NOMO-1 treated with dmso at 0.1 percent for 144 hours (cell line): ENCODE results near the gene TOR1AIP2.
"Not testable (repeated sequence)": the region's sequence is repeated elsewhere in the genome, so short reads cannot be mapped to it uniquely, and the experiment has no call there.

Experiments
- DNase-seq: peaks from one replicate; lab custom pipeline; 2025; ENCODE audit not compliant: unreplicated experiment; lab: John Stamatoyannopoulos, UW

TOR1AIP2 gene

DNA sequence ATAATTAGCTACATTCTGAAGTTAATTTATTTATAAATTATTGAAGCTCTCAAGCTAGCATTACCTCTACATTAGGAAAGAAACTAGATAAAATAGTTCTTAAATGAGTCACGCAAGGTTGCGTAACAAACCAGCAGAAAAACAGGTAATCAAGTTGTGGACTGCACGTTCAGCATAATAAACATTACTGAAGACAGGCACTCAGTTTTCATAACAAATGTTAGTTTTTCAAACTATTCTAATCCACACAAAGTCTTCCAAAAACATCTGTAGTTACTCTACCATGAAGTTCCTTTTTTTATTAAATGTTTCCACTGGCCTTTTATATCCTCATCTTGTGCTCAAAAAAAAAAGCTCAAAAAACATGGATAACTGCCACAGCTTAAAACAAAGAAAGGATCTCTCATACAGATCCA, 1.3 kb downstream of the TOR1AIP2 start:
- no peak for DNase-seq

DNA sequence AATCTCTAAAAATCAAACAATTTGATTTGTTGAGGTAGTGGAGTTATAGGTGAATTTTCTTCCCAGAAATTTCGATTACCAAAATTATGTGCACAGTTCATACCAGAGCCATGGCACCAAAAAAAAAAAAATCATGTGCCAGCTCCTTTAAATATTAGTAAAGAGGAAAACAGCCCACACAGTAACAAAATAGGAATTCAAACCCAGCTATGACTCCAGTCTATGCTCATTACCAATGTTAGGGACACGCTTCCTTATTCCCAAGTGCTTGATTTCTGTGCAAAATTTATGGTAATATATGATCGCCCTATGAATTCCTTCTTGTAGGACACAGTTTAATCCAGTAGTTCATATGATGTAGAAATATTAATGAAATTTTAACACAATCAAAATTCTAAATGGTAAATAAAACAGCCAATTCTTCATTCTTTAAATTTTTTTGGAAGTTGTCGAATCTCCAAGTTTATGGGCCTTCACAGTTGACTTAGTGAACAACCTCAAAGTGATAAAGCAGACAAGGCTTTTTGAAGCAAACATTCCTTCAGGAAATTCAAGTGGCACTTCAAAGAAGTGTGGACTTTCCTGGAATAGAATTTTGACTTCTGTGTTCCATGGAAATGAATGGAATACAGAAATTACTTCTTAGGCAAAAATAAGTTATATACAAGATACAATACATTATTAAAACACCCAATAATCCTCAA, 1.9 kb downstream of the TOR1AIP2 start:
- no peak for DNase-seq

DNA sequence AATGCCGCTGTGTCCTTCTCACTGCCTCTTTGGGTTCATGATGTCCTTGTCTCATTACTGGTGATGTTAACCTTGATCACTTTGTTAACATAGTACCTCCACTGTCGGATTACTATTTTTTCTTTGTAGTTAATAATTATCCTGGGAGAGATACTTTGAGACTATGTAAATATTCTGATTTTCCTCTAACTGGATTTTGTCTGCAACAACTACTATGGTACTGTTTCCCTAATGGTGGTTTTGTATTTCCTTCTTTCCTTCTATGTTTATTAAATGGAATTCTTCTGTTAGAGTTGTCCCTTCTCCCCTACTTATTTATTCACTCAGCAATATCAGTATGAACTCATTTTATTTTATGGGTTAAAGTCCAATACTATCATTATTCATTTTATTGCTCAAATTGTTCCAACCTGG, 4.2 kb downstream of the TOR1AIP2 start:
- DNase-seq: no peak

DNA sequence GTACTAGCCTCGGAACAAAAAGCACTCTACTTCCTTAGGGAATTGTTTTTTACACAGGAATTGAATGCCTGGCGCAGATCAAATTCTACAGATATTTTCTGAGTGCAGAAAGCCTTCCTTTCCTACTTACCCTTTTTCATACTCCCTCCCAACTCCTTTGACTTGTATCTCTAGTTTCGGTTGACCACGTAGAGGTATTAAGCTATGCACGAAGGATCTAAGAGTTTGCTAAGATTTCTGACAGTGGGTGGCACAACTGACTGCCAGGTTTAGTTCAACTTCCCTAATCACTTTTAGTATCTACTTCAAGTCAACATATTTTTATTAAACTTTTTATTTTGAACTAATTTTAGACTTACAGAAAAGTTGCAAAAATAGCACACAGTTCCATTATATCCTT, 5.0 kb downstream of the TOR1AIP2 start:
- no peak for DNase-seq

DNA sequence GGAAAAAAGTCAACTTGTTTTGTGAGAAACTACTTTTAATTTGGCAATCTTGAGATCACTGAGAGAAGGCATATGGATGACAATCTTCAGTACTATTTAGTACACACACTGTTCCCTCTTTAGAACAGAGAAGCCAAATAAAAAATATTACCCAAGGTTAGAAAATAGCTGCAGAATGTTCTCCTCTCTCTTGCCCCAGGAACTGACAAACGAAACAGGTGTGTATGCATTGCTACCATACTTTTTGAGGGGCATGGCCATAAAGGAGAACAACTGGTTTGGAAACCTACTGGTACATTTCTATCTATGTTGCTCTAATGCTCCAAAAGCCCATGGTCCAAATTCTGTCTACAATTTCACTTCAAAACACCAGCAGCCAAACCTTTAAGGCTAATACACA, 5.7 kb downstream of the TOR1AIP2 start:
- no peak for DNase-seq

DNA sequence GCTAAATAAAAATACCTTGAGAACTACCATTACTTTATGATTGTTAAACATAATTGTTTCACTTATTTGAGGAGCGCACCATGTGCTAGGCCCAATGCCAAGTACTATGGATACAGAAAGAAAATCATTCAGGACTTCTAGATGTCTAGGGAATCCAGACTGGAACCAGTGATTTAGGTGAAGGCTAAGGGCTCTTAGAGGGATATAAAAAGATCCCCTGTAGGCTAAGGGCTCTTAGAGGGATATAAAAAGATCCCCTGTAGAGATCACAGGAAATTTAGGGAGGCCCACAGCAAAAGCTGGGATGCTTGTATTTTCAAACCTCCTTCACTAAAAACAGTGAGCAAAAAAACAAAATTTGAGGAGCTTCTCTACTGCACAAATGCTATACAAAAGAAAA, 6.7 kb downstream of the TOR1AIP2 start:
- DNase-seq: no peak

DNA sequence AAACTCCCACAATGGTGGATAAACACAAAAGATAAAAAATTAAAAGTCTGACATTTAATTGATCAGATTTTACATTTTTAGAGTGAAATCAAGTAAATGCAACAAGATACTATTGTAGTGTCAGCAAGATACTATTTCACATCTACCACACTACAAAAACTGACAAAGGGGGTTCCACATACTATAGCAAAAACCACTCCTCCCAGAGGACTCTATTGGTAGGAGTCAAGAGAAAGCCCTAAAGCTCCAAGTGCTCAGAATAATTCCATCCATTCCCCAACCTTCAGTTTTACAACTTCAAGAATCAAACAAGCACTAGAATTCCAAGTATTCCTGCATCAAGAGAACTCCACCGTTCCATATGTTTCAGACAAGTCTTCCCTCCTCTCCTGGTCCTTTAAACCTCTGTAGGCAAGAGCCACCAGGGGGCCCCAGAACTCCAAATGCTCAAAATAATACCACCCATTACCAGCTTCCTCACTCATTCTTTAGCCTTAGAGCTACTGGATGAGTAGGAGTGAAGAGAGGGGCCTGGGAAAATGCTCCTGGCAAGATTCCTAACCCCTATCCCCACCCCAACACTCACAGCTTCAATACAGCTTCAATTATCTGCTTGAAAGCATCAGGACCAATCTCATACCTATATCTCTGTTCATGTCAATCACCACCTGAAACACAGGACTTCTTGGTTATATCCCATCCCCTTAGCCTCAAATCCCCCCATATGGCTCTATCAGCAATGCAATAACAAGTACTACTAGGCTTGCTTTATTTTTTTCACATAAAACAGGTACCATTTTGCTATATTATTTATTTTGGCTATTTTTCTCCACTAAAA, 9.9 kb downstream of the TOR1AIP2 start:
- DNase-seq: no peak

DNA sequence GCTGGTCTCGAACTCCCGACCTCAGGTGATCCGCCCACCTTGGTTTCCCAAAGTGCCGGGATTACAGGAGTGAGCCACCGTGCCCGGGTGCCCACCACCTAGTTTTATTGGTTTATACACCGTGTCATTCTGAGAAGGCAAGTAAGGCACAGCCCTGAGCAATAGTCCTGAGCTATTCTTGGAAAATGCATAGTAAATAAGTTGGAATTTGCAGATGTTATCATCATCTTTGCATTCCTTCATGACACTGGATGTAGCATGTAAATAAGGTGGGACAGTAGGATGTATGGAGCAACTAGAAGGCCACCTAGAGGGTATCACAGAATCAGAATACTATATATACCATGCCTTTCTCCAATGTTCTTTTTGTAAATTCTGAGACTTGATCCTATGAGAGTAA, 11.0 kb downstream of the TOR1AIP2 start:
- DNase-seq: no peak

DNA sequence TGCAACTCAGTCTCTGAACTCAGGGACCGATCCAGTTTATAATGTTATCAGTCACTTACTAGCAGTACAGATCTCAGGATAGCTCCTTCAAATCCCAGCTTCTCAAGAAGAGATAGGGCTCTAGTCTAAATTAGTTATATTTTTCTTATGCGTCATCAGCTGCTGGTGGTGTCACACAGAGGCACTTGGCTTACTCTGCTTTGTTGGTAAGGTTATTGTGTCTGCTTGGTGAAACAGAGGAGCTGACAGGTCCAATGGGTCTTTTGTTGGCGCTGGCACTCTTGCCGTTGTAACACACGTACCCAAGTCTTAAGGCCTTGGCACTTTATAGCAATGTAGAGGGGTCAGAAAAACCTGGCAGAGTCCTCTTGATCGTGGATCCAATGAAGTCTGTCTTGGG, 12.2 kb downstream of the TOR1AIP2 start:
- no peak for DNase-seq

DNA sequence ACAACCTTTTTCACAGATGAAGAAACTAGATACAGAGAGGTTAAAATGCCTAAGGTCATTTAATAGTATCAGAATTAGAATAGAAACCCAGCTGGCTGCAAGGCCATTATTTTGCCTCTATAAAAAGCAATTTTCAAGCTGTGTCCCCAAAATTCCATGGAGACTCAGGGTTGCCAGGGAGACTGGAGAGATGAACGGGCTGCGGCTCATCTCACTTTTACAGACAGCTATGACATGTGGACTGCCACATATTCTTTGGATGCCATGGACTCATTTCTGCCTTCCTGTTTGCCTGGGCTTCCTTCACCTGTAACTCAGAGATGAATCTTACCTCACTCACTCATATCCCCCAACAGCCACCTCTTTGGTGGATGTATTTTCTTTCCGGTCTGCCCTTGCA, 17.0 kb downstream of the TOR1AIP2 start:
- no peak for DNase-seq

DNA sequence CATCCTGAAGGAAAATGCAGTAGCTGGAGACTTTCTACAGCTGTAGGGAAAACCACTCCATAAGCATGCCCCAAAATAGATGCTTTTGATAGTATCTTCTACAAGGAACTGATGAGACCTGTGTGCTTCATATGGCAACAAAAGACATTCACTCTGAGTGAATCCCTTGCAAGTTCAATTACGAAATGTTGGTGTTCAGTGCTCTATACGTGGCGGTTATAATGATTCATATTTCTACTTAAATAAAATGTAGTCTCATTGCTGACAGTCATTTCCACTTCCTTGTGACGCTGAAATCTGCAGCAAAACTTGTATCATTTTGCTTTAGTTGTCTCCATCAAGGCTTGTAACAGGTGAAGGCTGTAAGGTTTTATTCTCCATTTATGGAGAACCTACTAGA, 20.6 kb downstream of the TOR1AIP2 start:
- peak; percentile 64 for DNase-seq

DNA sequence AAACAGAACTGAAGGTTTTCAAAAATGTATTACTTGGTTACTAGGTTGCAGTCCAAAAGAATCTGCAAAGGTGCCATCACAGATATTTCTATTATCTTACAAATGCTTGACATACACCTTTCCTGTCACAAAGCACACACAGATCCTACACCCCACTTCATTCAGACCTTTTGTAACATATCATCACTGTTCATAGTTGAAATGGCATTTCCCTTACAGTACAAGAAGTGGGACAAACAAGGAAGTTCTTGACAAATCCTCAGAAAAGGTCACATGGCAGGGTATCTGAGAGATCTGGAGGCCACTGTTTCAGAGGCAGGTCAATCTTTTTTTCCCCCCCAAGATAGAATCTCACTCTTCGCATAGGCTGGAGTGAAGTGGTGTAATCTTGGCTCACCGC, 21.3 kb downstream of the TOR1AIP2 start:
- DNase-seq: no peak

DNA sequence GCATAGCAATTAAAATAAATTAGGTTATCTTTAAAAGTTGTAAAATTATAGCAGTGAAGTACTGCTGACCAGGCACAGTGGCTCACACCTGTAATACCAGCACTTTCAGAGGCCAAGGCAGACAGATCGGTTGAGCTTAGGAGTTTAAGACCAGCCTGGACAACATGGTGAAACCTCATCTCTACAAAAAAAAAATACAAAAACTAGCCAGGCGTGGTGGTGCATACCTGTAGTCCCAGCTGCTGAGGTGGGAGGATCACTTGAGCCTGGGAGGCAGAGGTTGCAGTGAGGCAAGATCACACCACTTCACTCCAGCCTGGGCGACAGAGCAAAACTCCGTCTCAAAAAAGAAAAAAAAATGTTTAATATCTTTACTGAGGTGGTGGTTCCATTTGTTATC, 21.8 kb downstream of the TOR1AIP2 start:
- not testable (repeated sequence) for DNase-seq

DNA sequence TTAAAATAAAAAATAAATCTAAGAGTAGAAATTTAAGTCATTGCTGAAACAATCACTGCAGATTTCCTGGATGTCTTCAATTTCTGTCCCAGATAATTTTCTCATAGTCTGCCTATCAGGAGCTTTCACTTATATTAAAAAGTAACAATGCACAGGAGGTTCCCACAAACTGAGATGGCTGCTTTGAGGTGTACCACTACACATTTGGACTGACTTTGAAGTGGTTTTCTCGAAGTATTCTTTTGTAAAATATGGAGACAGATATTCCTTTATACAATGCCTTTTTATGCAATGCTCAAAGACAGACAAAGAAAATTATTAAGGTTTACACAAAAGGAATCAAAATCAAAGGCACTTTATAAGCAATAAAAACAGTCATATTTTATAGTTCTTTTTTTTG, 24.5 kb downstream of the TOR1AIP2 start:
- no peak for DNase-seq

DNA sequence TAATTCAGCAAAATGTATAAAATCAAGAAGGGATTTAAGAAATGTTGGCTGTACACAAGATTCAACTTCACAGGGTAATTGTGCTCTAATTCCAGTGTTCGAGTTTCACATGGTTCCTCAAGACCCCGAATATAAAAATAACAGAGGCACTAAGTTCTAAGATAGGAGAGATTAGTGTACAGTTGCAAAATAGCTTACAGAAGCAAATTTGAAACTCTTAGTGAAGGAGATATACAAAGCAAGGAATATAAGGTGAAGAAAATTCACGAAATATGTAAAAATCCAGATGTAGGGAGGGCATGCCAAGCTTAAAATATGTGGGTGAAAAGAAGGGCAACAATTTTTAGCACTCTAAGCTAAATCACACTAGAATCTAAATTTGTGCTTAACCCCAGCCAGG, 29.4 kb downstream of the TOR1AIP2 start:
- DNase-seq: no peak

DNA sequence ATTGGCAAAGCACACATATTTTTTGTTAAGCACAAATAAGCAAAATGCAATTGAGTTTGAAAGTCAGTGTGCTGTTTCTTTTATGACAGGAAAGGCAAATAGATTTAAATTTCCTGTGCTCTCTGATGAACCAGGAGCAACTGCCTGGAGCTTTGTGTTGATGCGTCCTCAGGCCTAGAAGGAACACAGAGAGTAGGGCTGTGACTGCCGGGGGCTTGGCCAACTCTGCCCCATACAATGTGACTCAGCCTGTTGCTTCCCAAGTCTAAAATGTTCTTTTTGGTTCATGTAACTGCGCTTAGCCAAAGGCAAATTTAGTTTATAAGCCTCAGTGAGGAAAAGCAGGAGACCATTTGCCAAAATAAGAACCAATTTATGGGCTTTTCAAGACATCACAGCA, 37.5 kb downstream of the TOR1AIP2 start:
- no peak for DNase-seq

DNA sequence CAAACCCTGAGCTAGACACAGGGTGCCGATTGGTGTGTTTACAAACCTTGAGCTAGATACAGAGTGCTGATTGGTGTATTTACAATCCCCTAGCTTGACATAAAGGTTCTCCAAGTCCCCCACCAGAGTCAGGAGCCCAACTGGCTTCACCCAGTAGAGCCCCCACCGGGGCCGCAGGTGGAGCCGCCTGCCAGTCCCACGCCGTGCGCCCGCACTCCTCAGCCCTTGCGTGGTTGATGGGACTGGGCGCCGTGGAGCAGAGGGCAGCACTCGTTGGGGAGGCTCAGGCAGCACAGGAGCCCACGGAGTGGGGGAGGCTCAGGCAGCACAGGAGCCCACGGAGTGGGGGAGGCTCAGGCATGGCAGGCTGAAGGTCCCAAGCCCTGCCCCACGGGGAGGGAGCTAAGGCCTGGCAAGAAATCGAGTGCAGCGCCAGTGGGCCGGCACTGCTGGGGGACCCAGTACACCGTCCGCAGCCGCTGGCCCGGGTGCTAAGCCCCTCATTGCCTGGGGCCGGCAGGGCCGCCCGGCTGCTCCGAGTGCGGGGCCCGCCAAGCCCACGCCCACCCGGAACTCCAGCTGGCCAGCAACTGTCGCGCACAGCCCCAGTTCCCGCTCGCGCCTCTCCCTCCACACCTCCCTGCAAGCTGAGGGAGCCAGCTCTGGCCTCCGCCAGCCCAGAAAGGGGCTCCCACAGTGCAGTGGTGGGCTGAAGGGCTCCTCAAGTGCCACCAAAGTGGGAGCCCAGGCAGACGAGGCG, 40.7 kb downstream of the TOR1AIP2 start:
- not testable (repeated sequence) for DNase-seq

DNA sequence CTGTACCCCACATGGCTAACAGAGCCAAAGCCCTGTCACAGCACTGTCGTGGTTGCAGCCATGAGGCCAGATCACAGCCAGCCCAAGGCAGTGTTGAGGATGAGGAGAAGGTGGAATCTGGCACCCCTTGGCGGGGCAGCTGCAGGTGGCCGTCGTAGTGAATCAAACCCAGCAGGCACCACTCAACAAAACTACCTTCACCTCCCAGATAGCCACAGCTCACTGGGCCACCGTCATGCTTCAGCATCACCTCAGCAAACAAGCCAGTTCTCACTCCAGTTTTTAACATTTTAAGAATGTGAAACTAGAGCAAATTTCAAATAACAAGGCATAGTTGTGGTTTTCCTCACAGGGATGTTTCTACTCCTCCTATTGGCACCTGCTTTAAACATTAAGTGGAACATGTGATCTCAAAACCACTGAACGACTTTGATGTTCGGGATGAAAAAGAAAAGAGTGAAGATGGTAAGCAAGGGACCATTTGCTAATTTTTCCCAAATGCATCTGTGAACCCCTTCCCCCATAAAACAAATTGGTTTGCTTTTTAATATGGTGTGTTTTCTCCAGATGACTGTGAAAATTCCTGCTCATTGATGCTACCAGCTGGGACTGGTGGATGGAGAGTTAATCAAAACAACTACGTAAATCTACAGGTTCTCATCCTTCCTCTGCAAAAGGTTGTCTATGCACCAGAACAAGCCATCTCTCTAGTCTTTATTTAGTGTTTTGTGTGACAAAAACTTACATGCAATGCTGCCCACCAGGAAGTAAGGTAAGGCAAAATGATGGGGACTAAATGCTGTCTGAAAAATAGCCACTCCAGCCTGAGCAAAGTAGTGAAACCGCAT, 45.5 kb downstream of the TOR1AIP2 start:
- no peak for DNase-seq

DNA sequence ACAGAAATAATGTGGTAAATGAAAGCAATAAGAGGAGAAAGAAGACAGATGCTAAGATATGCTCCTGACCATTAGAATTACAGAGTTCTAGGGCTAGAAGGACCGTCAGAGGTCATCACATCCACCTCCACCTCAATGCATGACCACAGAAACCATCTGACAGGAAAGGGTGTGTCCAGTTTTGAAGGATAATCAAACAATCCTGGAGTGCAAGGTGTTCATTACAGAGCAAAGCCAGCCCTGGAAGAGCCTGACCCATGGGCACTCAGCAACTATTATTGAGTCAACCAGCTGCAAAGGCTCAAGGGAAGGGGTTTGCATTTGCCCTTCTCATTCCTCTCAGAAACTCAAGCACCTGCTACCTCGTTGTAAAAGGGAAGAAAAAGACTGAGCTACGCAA, 46.4 kb downstream of the TOR1AIP2 start:
- no peak for DNase-seq

DNA sequence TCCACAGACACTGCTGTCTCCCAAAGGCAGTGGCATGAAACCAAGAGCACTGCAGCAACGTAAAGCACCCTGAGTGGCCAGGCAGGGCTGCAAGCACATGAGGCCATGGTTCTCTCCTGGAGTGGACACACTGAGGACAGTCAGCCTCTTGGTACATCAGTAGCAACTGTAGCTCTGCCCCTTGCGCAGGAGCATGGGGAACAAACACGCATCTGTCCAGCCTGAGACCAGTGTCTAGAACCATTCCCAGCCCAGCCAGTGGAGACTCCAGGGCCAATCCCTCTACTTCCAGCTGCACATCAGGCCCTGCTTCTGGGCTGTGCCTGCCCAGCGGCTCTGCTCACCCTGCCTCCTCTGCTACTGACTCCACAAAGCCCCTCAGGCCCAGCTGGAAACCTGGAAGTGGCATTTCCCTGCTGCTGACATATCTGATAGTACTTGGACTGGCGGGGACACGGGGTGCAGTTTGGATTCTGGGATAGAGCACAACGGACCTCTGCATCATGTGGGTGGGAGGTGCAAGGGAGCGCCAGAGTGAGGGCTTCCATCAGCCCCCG, 49.0 kb downstream of the TOR1AIP2 start:
- DNase-seq: no peak
